GM23338 (cell line): ENCODE measurements around the gene GAREM1.

Experiments used
- CTCF ChIP-seq, 2 experiments: fragments of 200-600 bp in 1 of 2; sonication (generic) in 1 of 2; conservative IDR thresholded peaks; 2 replicates each; pipeline versions ENCODE4 v1.5.1 to v1.6.1; 2016 to 2017; ENCODE audit warnings: antibody characterized with exemption in 2 of 2, low read depth in 2 of 2, mild to moderate bottlenecking in 2 of 2, moderate library complexity in 1 of 2
- EZH2 ChIP-seq: fragments of 200-600 bp; sonication (generic); IDR thresholded peaks from one replicate; pipeline ENCODE4 v1.8.0; 2017; ENCODE audit warnings: antibody characterized with exemption, mild to moderate bottlenecking, low read depth; ENCODE audit not compliant: unreplicated experiment
- POLR2AphosphoS5 ChIP-seq: IDR thresholded peaks from 2 replicates; pipeline ENCODE4 v1.6.1; 2016; ENCODE audit warnings: antibody characterized with exemption, low read depth
- REST ChIP-seq: IDR thresholded peaks from one replicate; pipeline ENCODE4 v1.6.1; 2018; ENCODE audit warnings: antibody characterized with exemption; ENCODE audit not compliant: unreplicated experiment

- TF ChIP-seq CTCF (conservative IDR thresholded peaks at IDR 0.05; ENCODE audit: low read depth in 2 of 2) (no peak), EZH2 (no peak), REST (no peak), POLR2AphosphoS5 (no peak)
Measured at GRCh38 chr18:32301976-32302743, 168.5 kb downstream of the GAREM1 start.
